Neural crest cell (in vitro differentiated cells): ENCODE measurements around the gene CES4A. TPM values are rescaled to one million over a fixed set of nuclear protein-coding genes. Genes with fewer than 3 reads are reported as not detected.

Experiments used
- DNase-seq: peaks from one replicate; pipeline ENCODE4 v3.0.0; 2021; ENCODE audit warnings: low read depth, mixed read lengths, low spot score
- H3K27ac Mint-ChIP-seq: one replicate; pipeline ENCODE4 v1.8.0; 2021; ENCODE audit warnings: mild to moderate bottlenecking, mixed read lengths; ENCODE audit not compliant: unreplicated experiment
- H3K27me3 Mint-ChIP-seq: 2 replicates; pipeline ENCODE4 v1.8.0; 2021; ENCODE audit warnings: low read depth, mild to moderate bottlenecking, mixed read lengths
- H3K36me3 Mint-ChIP-seq: 2 replicates; pipeline ENCODE4 v1.8.0; 2021; ENCODE audit warnings: low read depth, mild to moderate bottlenecking, mixed read lengths
- H3K4me1 Mint-ChIP-seq: 2 replicates; pipeline ENCODE4 v1.8.0; 2021; ENCODE audit warnings: mixed read lengths
- H3K4me3 Mint-ChIP-seq: one replicate; pipeline ENCODE4 v1.8.0; 2021; ENCODE audit warnings: mild to moderate bottlenecking, mixed read lengths
- H3K9me3 Mint-ChIP-seq: 2 replicates; pipeline ENCODE4 v1.8.0; 2021; ENCODE audit warnings: mixed read lengths
- total RNA-seq: library from RNA; stranded (reverse); gene quantifications from 2 replicates; pipeline ENCODE4 v1.2.1, GENCODE V29; 2021
- TF ChIP-seq, protein P1 (sequence below): fragments of 200-600 bp; sonication (generic); conservative IDR thresholded peaks from 2 replicates; pipeline ENCODE4 v1.5.0; 2021; ENCODE audit warnings: antibody characterized with exemption, mild to moderate bottlenecking

Gene CES4A
- total RNA-seq, 1 donor from 2014 or later: 1.8 TPM

DNA sequence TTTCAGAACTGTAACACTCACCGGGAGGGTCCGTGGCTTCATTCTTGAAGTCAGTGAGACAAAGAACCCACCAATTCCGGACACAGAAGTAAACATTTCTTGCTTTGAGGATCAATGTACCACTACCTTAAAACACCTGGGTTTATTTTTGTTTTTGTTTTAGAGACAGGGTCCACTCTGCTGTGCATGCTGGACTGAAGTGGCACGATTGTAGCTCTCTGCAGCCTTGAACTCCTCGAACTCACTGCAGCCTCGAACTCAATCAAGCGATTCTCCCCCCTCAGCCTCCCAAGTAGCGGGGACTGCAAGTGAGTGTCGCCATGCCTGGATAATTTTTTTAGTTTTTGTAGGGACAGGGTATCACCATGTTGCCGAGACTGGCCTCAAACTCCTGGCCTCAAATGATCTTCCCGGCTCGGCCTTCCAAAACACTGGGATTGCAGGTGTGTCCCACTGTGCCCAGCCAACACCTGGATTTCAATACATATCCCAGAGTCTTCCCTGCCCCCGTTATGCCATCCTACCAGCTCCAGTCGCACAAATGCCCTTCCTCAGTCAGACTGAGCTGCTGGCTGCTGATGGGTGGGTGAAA, 13.0 kb upstream of the CES4A start:
- TF ChIP-seq, protein P1, sequence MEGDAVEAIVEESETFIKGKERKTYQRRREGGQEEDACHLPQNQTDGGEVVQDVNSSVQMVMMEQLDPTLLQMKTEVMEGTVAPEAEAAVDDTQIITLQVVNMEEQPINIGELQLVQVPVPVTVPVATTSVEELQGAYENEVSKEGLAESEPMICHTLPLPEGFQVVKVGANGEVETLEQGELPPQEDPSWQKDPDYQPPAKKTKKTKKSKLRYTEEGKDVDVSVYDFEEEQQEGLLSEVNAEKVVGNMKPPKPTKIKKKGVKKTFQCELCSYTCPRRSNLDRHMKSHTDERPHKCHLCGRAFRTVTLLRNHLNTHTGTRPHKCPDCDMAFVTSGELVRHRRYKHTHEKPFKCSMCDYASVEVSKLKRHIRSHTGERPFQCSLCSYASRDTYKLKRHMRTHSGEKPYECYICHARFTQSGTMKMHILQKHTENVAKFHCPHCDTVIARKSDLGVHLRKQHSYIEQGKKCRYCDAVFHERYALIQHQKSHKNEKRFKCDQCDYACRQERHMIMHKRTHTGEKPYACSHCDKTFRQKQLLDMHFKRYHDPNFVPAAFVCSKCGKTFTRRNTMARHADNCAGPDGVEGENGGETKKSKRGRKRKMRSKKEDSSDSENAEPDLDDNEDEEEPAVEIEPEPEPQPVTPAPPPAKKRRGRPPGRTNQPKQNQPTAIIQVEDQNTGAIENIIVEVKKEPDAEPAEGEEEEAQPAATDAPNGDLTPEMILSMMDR: no peak
- H3K4me3 Mint-ChIP-seq: no peak overlapping the region
- no peak for DNase-seq
- no peak overlapping the region for H3K27ac Mint-ChIP-seq
- H3K4me1 Mint-ChIP-seq: peaks cover 12% of the 10 kb centered on the region
- no peaks in the 10 kb centered on the region for H3K9me3 Mint-ChIP-seq
- H3K36me3 Mint-ChIP-seq: no peaks in the 10 kb centered on the region
- peaks cover 4% of the 10 kb centered on the region for H3K27me3 Mint-ChIP-seq

GRCh38 chr16:66976746-66977145, 11.6 kb upstream of the CES4A start:
- Mint-ChIP-seq H3K4me3 (no peak overlapping the region), H3K36me3 (no peaks in the 10 kb centered on the region), H3K9me3 (no peaks in the 10 kb centered on the region), H3K27ac (no peak overlapping the region), H3K4me1 (peaks cover 12% of the 10 kb centered on the region), H3K27me3 (peaks cover 13% of the 10 kb centered on the region)
- no peak for DNase-seq
- TF ChIP-seq, protein P1: no peak

GRCh38 chr16:66977341-66978113, 10.9 kb upstream of the CES4A start:
- TF ChIP-seq, protein P1: peak; percentile 97
- peaks cover 12% of the 10 kb centered on the region for H3K4me1 Mint-ChIP-seq
- H3K27me3 Mint-ChIP-seq: peaks cover 18% of the 10 kb centered on the region
- peak; percentile 91 for DNase-seq
- no peaks in the 10 kb centered on the region for H3K36me3 Mint-ChIP-seq
- H3K27ac Mint-ChIP-seq: no peak overlapping the region
- H3K4me3 Mint-ChIP-seq: no peak overlapping the region
- no peaks in the 10 kb centered on the region for H3K9me3 Mint-ChIP-seq

- Mint-ChIP-seq H3K36me3 (no peaks in the 10 kb centered on the region), H3K4me3 (no peak overlapping the region), H3K27ac (no peak overlapping the region), H3K9me3 (no peaks in the 10 kb centered on the region), H3K4me1 (peaks cover 12% of the 10 kb centered on the region), H3K27me3 (peaks cover 20% of the 10 kb centered on the region)
- DNase-seq: no peak
- TF ChIP-seq, protein P1: no peak
Observed at GRCh38 chr16:66979011-66979717, 9.2 kb upstream of the CES4A start.

DNA sequence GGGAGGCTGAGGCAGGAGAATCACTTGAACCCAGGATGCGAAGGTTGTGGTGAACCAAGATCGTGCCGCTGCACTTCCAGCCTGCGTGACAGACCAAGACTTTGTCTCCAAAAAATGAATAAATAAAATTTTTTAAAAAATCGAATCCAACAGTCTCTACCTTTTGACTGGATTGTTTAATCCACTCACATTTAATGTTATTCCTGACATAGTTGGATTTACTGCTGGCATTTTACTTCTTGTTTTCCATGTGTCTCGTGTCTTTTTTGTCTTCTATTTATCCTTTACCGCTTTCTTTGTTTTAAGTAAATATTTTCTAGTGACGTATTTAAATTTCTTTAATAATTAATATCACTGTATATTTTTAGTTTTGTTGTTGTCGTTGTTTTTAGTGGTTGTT, 5.4 kb upstream of the CES4A start:
- peaks cover 17% of the 10 kb centered on the region for H3K27me3 Mint-ChIP-seq
- TF ChIP-seq, protein P1: no peak
- H3K4me1 Mint-ChIP-seq: no peaks in the 10 kb centered on the region
- no peaks in the 10 kb centered on the region for H3K36me3 Mint-ChIP-seq
- no peak overlapping the region for H3K4me3 Mint-ChIP-seq
- H3K27ac Mint-ChIP-seq: no peak overlapping the region
- H3K9me3 Mint-ChIP-seq: no peaks in the 10 kb centered on the region
- DNase-seq: no peak
